MM.1S (cell line): Measurements from ENCODE around the gene ATG14.

Experiments used
- DNase-seq: peaks from one replicate; pipeline ENCODE4 v3.0.0-alpha.2; 2015
- H2AFZ ChIP-seq: fragments of 300-600 bp; sonication (generic); 2 replicates; pipeline ENCODE4 v1.6.0; 2016; ENCODE audit warnings: antibody characterized with exemption, low read length
- H3F3A ChIP-seq: fragments of 300-600 bp; sonication (generic); 2 replicates; pipeline ENCODE4 v1.6.1; 2016; ENCODE audit warnings: mild to moderate bottlenecking, antibody characterized with exemption, low read length, moderate library complexity, mixed read lengths; ENCODE audit not compliant: insufficient read depth
- H3K27ac ChIP-seq: fragments of 300-600 bp; sonication (generic); 2 replicates; pipeline ENCODE4 v1.5.1; 2016; ENCODE audit warnings: mild to moderate bottlenecking, low read length
- H3K27me3 ChIP-seq: fragments of 300-600 bp; sonication (generic); replicated peaks from 2 replicates; pipeline ENCODE4 v1.6.0; 2016; ENCODE audit warnings: low read length; ENCODE audit not compliant: insufficient read depth
- H3K36me3 ChIP-seq: fragments of 300-600 bp; sonication (generic); replicated peaks from 2 replicates; pipeline ENCODE4 v1.6.1; 2016; ENCODE audit warnings: mild to moderate bottlenecking, low read length, mixed read lengths; ENCODE audit not compliant: insufficient read depth
- H3K4me1 ChIP-seq: fragments of 300-600 bp; sonication (generic); 2 replicates; pipeline ENCODE4 v1.6.1; 2016; ENCODE audit warnings: low read length, mixed read lengths
- H3K4me2 ChIP-seq: fragments of 300-600 bp; sonication (generic); 2 replicates; pipeline ENCODE4 v1.6.0; 2016; ENCODE audit warnings: low read depth, low read length
- H3K4me3 ChIP-seq: fragments of 300-600 bp; sonication (generic); 2 replicates; pipeline ENCODE4 v1.5.1; 2016; ENCODE audit warnings: low read length, mixed read lengths
- H3K79me2 ChIP-seq: fragments of 300-600 bp; sonication (generic); 2 replicates; pipeline ENCODE4 v1.6.1; 2016; ENCODE audit warnings: mixed run types, low read length, mixed read lengths
- H3K9ac ChIP-seq: fragments of 300-600 bp; sonication (generic); 2 replicates; pipeline ENCODE4 v1.6.1; 2016; ENCODE audit warnings: low read length, mixed read lengths
- H3K9me2 ChIP-seq: fragments of 300-600 bp; sonication (generic); replicated peaks from 2 replicates; pipeline ENCODE4 v1.6.1; 2016; ENCODE audit warnings: mild to moderate bottlenecking, low read length, mixed read lengths; ENCODE audit not compliant: insufficient read depth
- H3K9me3 ChIP-seq: fragments of 300-600 bp; sonication (generic); replicated peaks from 2 replicates; pipeline ENCODE4 v1.6.1; 2016; ENCODE audit warnings: mild to moderate bottlenecking, low read length, mixed read lengths; ENCODE audit not compliant: insufficient read depth
- H4K20me1 ChIP-seq: fragments of 300-600 bp; sonication (generic); 2 replicates; pipeline ENCODE4 v1.6.1; 2016; ENCODE audit warnings: mild to moderate bottlenecking, low read length, moderate library complexity, mixed read lengths; ENCODE audit not compliant: insufficient read depth
- EZH2 ChIP-seq: fragments of 300-600 bp; sonication (generic); optimal IDR thresholded peaks from 2 replicates; pipeline ENCODE3; 2017; ENCODE audit warnings: low read depth, mild to moderate bottlenecking, antibody characterized with exemption, low read length, mixed read lengths
- EZH2phosphoT487 ChIP-seq: fragments of 300-600 bp; sonication (generic); IDR thresholded peaks from 2 replicates; pipeline ENCODE4 v1.6.1; 2018; ENCODE audit warnings: antibody characterized with exemption, low read length
- TF ChIP-seq, protein P1 (sequence below): fragments of 300-600 bp; sonication (generic); IDR thresholded peaks from 2 replicates; pipeline ENCODE4 v1.5.1; 2016; ENCODE audit warnings: antibody characterized with exemption, low read length, mixed read lengths

The ATG14 gene

DNA sequence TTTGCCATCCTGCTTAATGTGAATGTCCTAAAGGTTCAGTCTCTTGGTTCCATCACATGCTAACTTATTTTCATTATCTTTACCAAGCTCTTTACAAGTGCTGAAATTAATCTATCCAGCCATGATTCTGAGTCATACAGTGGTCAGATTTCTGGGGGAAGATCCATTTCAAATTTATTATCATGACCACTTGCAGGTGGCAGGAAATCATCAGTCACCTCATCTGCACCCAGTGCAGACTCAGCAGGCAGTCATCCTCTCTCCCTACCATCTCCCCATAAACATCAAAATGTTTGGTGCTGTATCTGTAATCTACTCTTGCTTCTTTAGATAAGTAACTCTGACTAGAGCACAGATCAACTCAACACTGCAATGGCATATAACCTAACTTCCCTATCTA lies 23.5 kb downstream of the ATG14 start:
- Histone ChIP-seq H3K27me3 (no peaks in the 10 kb centered on the region), H4K20me1 (no peaks in the 10 kb centered on the region), H3F3A (no peaks in the 10 kb centered on the region), H3K9ac (no peak overlapping the region), H3K4me2 (no peak overlapping the region), H2AFZ (no peak overlapping the region), H3K36me3 (no peaks in the 10 kb centered on the region), H3K27ac (no peak overlapping the region), H3K79me2 (no peaks in the 10 kb centered on the region), H3K4me1 (no peaks in the 10 kb centered on the region), H3K9me3 (no peaks in the 10 kb centered on the region), H3K4me3 (no peak overlapping the region), H3K9me2 (no peaks in the 10 kb centered on the region)
- DNase-seq: no peak
- TF ChIP-seq EZH2: no peak
- TF ChIP-seq EZH2phosphoT487: no peak
- TF ChIP-seq, protein P1, sequence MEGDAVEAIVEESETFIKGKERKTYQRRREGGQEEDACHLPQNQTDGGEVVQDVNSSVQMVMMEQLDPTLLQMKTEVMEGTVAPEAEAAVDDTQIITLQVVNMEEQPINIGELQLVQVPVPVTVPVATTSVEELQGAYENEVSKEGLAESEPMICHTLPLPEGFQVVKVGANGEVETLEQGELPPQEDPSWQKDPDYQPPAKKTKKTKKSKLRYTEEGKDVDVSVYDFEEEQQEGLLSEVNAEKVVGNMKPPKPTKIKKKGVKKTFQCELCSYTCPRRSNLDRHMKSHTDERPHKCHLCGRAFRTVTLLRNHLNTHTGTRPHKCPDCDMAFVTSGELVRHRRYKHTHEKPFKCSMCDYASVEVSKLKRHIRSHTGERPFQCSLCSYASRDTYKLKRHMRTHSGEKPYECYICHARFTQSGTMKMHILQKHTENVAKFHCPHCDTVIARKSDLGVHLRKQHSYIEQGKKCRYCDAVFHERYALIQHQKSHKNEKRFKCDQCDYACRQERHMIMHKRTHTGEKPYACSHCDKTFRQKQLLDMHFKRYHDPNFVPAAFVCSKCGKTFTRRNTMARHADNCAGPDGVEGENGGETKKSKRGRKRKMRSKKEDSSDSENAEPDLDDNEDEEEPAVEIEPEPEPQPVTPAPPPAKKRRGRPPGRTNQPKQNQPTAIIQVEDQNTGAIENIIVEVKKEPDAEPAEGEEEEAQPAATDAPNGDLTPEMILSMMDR: no peak

DNA sequence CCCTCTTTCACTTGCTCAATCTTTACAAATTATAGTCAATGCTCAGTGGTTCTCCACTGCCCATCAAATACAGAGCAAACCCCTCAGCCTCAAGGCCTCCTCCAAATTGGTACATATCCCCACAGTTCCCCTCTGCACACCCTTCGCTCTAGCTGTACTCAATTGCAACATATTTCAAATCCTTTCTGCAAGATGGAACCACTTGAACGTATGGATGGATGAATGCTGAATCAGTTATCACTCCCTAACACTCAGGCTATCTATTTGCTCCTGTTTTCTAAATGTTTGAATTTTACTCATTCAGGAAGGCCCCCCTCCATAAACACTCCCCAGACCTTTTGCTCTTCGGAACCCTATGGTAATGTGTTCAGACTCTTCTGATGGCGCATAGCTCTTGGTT lies 24.5 kb downstream of the ATG14 start:
- Histone ChIP-seq H3K4me3 (no peak overlapping the region), H3K4me2 (no peak overlapping the region), H3K27me3 (no peaks in the 10 kb centered on the region), H3K4me1 (no peaks in the 10 kb centered on the region), H3K9me3 (no peaks in the 10 kb centered on the region), H3K79me2 (no peaks in the 10 kb centered on the region), H3K9ac (no peak overlapping the region), H3K36me3 (no peaks in the 10 kb centered on the region), H3K27ac (no peak overlapping the region), H3K9me2 (no peaks in the 10 kb centered on the region), H2AFZ (no peak overlapping the region), H3F3A (no peaks in the 10 kb centered on the region), H4K20me1 (no peaks in the 10 kb centered on the region)
- no peak for TF ChIP-seq EZH2
- TF ChIP-seq, protein P1: no peak
- TF ChIP-seq EZH2phosphoT487: no peak
- no peak for DNase-seq

DNA sequence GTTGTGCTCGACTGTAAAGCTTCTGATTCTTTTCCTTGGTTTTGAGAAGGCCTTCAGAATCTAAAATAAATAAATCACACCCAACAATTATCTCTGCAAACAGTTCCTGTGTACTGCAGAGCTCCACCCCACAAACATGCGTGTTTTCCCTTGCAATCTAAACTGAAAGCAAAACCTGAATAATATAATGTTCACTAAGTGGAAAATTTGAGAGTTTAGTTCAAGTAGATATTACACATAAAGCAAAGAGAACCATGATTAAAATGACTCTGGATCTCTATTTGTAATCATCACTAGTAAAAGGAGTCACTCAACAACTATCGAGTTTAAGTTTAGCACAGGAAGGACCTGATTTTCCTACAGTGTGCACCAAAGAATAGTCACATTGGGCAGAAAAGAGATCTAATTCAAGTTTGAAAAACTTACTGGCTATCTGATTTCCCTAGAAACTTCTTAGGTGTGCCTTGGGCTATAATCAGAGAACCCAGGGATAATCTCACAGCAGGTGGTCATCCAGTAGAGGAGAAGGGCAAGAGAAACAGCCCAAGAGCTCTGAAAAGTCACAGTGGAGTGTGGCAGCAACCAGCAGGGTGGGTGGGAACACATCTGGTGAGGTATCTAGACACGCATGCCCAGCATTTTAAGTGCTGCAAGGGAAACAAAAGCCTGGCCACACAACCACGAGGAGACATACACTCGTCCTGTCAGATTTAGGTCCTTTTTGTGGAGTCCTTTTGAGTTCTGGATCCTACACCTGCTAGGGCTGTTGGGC lies 25.4 kb downstream of the ATG14 start:
- H4K20me1 ChIP-seq: no peaks in the 10 kb centered on the region
- H3K27ac ChIP-seq: no peak overlapping the region
- no peaks in the 10 kb centered on the region for H3K36me3 ChIP-seq
- no peaks in the 10 kb centered on the region for H3K9me3 ChIP-seq
- H3K9me2 ChIP-seq: no peaks in the 10 kb centered on the region
- no peak for DNase-seq
- TF ChIP-seq, protein P1: no peak
- TF ChIP-seq EZH2: no peak
- no peak for TF ChIP-seq EZH2phosphoT487
- no peak overlapping the region for H2AFZ ChIP-seq
- no peaks in the 10 kb centered on the region for H3K4me1 ChIP-seq
- no peak overlapping the region for H3K4me3 ChIP-seq
- no peak overlapping the region for H3K4me2 ChIP-seq
- no peak overlapping the region for H3K9ac ChIP-seq
- H3K79me2 ChIP-seq: no peaks in the 10 kb centered on the region
- H3K27me3 ChIP-seq: no peaks in the 10 kb centered on the region
- H3F3A ChIP-seq: no peaks in the 10 kb centered on the region
